Left cardiac atrium (tissue), 4 donors: Measurements from ENCODE around the gene NFS1. TPM values are rescaled to one million over a fixed set of nuclear protein-coding genes. Genes with fewer than 3 reads are reported as not detected.
"Not testable (repeated sequence)": the region's sequence is repeated elsewhere in the genome, so short reads cannot be mapped to it uniquely, and the experiment has no call there.

Experiments
- ATAC-seq, 2 donors: fragments of 200-7000 bp; cut with Tn5 transposase; one replicate each; pipeline ENCODE4 v1.9.1; 2020; ENCODE audit warnings: mild to moderate bottlenecking in 2 of 2, moderate library complexity in 2 of 2
- DNase-seq: peaks from one replicate; pipeline ENCODE4 v3.0.0-alpha.2; 2020
- intact Hi-C, 2 donors: fragments of 100-400 bp; cut with DNase I; formaldehyde crosslinking; loops; one replicate each; pipeline versions ENCODE4 v1.14.1 to v1.15.1; 2022 to 2023
- long read RNA-seq: library from polyadenylated mRNA; unstranded; transcript quantifications from one replicate; pipeline ENCODE4 v2.0.0, GENCODE V29; 2021
- total RNA-seq, 2 donors: library from RNA; stranded (reverse); fragmentation: NEBNext Ultra II Directional; extraction: Animal tissue kit (Norgen Biotek cat#: 25700); gene quantifications; one replicate each; pipeline ENCODE4 v1.2.1, GENCODE V29; 2021
- donor health status: DM: no; HTN: yes; CAD: no.
- donor health status: DM: no; HTN: yes; CAD: no; lungs with severe emphysema.
- donor health status: DM: yes; HTN: yes; CAD: no.
- donor health status: Dilated cardiomyopathy.

NFS1 gene
- total RNA-seq: 10 to 100 TPM; 33.6 to 36.8 TPM
- long read RNA-seq, transcript NFS1-203 (13 exons, 3,012 nt): major isoform, 29 of 48 reads
- long read RNA-seq, partial matches to known transcripts: 14 of 48 reads
- long read RNA-seq, other reads (novel, unspliced or antisense): 2 of 48 reads

GRCh38 chr20:35699127-35699956 lies at the start of gene NFS1, which contains the start of gene ROMO1:
Gene NFS1 (minus strand): TSS chr20:35699352. CDS start chr20:35699288, 64 bp downstream.
Gene ROMO1 (plus strand): TSS chr20:35699405. CDS start chr20:35699633, 228 bp downstream.
- peak; percentile 91 for DNase-seq
- ATAC-seq: peak; percentile 94 to 97
- intact Hi-C loops: no loop called here

- intact Hi-C loops: loop anchor here in 1 of 2 donors (10.0 kb wide), 1 partner anchor 140 kb away; no protein-coding TSS in a partner anchor
Observed at GRCh38 chr20:35744492-35744841, 45.3 kb upstream of the NFS1 start.

GRCh38 chr20:35743693-35744491 lies 44.7 kb upstream of the NFS1 start:
- no peak for DNase-seq
- ATAC-seq: no peak
- intact Hi-C loops: loop anchor here in 1 of 2 donors (2.0 to 10.0 kb wide), 2 partner anchors 29 to 141 kb away; partner anchors contain the start of gene PHF20

More at GRCh38 chr20:35744492-35744841, 45.3 kb upstream of the NFS1 start:
- DNase-seq, ATAC-seq: not testable (repeated sequence)

- intact Hi-C loops: loop anchor here in 1 of 2 donors (2.0 to 10.0 kb wide), 2 partner anchors 30 to 142 kb away; partner anchors contain the start of gene PHF20
- peak in 1 of 2 donors; percentile 7 for ATAC-seq
- DNase-seq: no peak
Observed at GRCh38 chr20:35742741-35743523, 43.8 kb upstream of the NFS1 start.

GRCh38 chr20:35741892-35742740 lies 43.0 kb upstream of the NFS1 start, which contains the start of gene RBM39:
Gene RBM39 (minus strand): TSS chr20:35742260. CDS start chr20:35740874, 1,386 bp downstream.
- intact Hi-C loops: loop anchor here in 1 of 2 donors (2.0 to 10.0 kb wide), 2 partner anchors 31 to 143 kb away; partner anchors contain the start of gene PHF20
- DNase-seq (peak; percentile 100), ATAC-seq (peak; percentile 94)

- DNase-seq (no peak), ATAC-seq (no peak)
- intact Hi-C loops: loop anchor here in 1 of 2 donors (5.0 to 10.0 kb wide), 2 partner anchors 37 to 145 kb away; no protein-coding TSS in a partner anchor
Observed at GRCh38 chr20:35739294-35740163, 40.4 kb upstream of the NFS1 start.

GRCh38 chr20:35738410-35739179 lies 39.4 kb upstream of the NFS1 start:
- intact Hi-C loops: loop anchor here in 1 of 2 donors (5.0 kb wide), 1 partner anchor 36 kb away; no protein-coding TSS in a partner anchor
- ATAC-seq (no peak), DNase-seq (no peak)

GRCh38 chr20:35737865-35738333 lies 38.7 kb upstream of the NFS1 start:
- no peak for ATAC-seq
- intact Hi-C loops: loop anchor here in 1 of 2 donors (2.0 to 5.0 kb wide), 2 partner anchors 17 to 36 kb away; no protein-coding TSS in a partner anchor
- DNase-seq: no peak

- no peak for ATAC-seq
- no peak for DNase-seq
- intact Hi-C loops: loop anchor here in 1 of 2 donors (2.0 to 5.0 kb wide), 2 partner anchors 15 to 34 kb away; no protein-coding TSS in a partner anchor
Observed at GRCh38 chr20:35735826-35736470, 36.8 kb upstream of the NFS1 start.

- no peak for ATAC-seq
- no peak for DNase-seq
- intact Hi-C loops: loop anchor here in 1 of 2 donors (5.0 kb wide), 1 partner anchor 33 kb away; no protein-coding TSS in a partner anchor
Observed at GRCh38 chr20:35734777-35735649, 35.9 kb upstream of the NFS1 start.

GRCh38 chr20:35734374-35734773 lies 35.2 kb upstream of the NFS1 start:
- intact Hi-C loops: no loop called here
- ATAC-seq (no peak), DNase-seq (no peak)

GRCh38 chr20:35732644-35732982 lies 33.5 kb upstream of the NFS1 start:
- ATAC-seq: no peak
- intact Hi-C loops: no loop called here

GRCh38 chr20:35731862-35732643 lies 32.9 kb upstream of the NFS1 start:
- ATAC-seq (no peak), DNase-seq (no peak)
- intact Hi-C loops: no loop called here

More at GRCh38 chr20:35732644-35732982, 33.5 kb upstream of the NFS1 start:
- DNase-seq: no peak
